SK-N-SH (cell line): ENCODE measurements around the gene GABRG3. TPM values are rescaled to one million over a fixed set of nuclear protein-coding genes. Genes with fewer than 3 reads are reported as not detected.

Experiments used
- CTCF ChIA-PET: fragments of 300-600, 350-600 bp; formaldehyde crosslinking; extraction: SDS; loops from one replicate; lab custom pipeline; 2021; lab: Yijun Ruan, JAX
- POLR2A ChIA-PET: fragments of 350-600 bp; sonication (Branson Sonifier 250); formaldehyde crosslinking; extraction: SDS; loops from one replicate; lab custom pipeline; 2020; ENCODE audit warnings: antibody characterized with exemption, inconsistent platforms; lab: Yijun Ruan, JAX
- DNase-seq: peaks from one replicate; pipeline ENCODE4 v3.0.0; 2012
- H2AFZ ChIP-seq: fragments of 200-600 bp; sonication (generic); 2 replicates; pipeline ENCODE4 v1.8.1; 2016; ENCODE audit warnings: antibody characterized with exemption, mild to moderate bottlenecking, low read depth
- H3F3A ChIP-seq: fragments of 200-600 bp; sonication (generic); replicated peaks from 2 replicates; pipeline ENCODE3; 2016; ENCODE audit warnings: antibody characterized with exemption, mild to moderate bottlenecking; ENCODE audit not compliant: insufficient read depth
- H3K27ac ChIP-seq, 2 experiments: fragments of 200-500 bp in 1 of 2; fragments of 200-600 bp in 1 of 2; sonication (Bioruptor generic) in 1 of 2; sonication (generic), shearing (Covaris generic) in 1 of 2; 2 replicates each; pipeline versions ENCODE4 v1.5.1 to v1.6.1; 2014 to 2016; ENCODE audit warnings: low read depth in 2 of 2, inconsistent platforms in 1 of 2, low read length in 1 of 2, mild to moderate bottlenecking in 1 of 2, mixed read lengths in 1 of 2
- H3K27me3 ChIP-seq: fragments of 200-600 bp; sonication (generic), shearing (Covaris generic); 2 replicates; pipeline ENCODE4 v1.6.1; 2016; ENCODE audit warnings: mixed run types; ENCODE audit not compliant: insufficient read depth
- H3K36me3 ChIP-seq, 2 experiments: fragments of 200-500 bp in 1 of 2; fragments of 200-600 bp in 1 of 2; sonication (Bioruptor generic) in 1 of 2; sonication (generic) in 1 of 2; replicated peaks in 1 of 2; 2 replicates each; pipeline versions ENCODE3 to v1.5.1; 2014 to 2016; ENCODE audit warnings: low read length in 1 of 2, mild to moderate bottlenecking in 1 of 2; ENCODE audit not compliant: insufficient read depth in 2 of 2, control insufficient read depth in 1 of 2
- H3K4me1 ChIP-seq, 2 experiments: fragments of 200-500 bp in 1 of 2; fragments of 200-600 bp in 1 of 2; sonication (Bioruptor generic) in 1 of 2; sonication (generic), shearing (Covaris generic) in 1 of 2; 2 replicates each; pipeline versions ENCODE4 v1.5.1 to v1.6.1; 2014 to 2016; ENCODE audit warnings: low read depth in 1 of 2, low read length in 1 of 2, mixed run types in 1 of 2; ENCODE audit not compliant: insufficient read depth in 2 of 2, control insufficient read depth in 1 of 2
- H3K4me2 ChIP-seq: fragments of 200-600 bp; sonication (generic), shearing (Covaris generic); 2 replicates; pipeline ENCODE4 v1.6.1; 2017; ENCODE audit warnings: mixed run types
- H3K4me3 ChIP-seq, 2 experiments: fragments of 200-500 bp in 1 of 2; fragments of 200-600 bp in 1 of 2; sonication (Bioruptor generic) in 1 of 2; sonication (generic), shearing (Covaris generic) in 1 of 2; 2 replicates each; pipeline versions ENCODE4 v1.5.1 to v1.8.1; 2014 to 2016; ENCODE audit warnings: low read depth in 2 of 2, inconsistent platforms in 1 of 2, low read length in 1 of 2, mild to moderate bottlenecking in 1 of 2, mixed read lengths in 1 of 2, moderate library complexity in 1 of 2
- H3K79me2 ChIP-seq: fragments of 200-600 bp; sonication (generic); 2 replicates; pipeline ENCODE4 v1.8.1; 2017; ENCODE audit warnings: mild to moderate bottlenecking; ENCODE audit not compliant: insufficient read depth
- H3K9ac ChIP-seq: fragments of 200-600 bp; sonication (generic); 2 replicates; pipeline ENCODE4 v1.6.1; 2017; ENCODE audit warnings: mixed run types
- H3K9me2 ChIP-seq: fragments of 200-600 bp; sonication (generic); 2 replicates; pipeline ENCODE4 v1.6.1; 2017; ENCODE audit warnings: mixed run types
- H3K9me3 ChIP-seq: fragments of 200-600 bp; sonication (generic); 2 replicates; pipeline ENCODE4 v1.6.1; 2017; ENCODE audit warnings: mixed run types, mild to moderate bottlenecking, moderate library complexity
- H4K20me1 ChIP-seq: fragments of 200-600 bp; sonication (generic); 2 replicates; pipeline ENCODE4 v1.6.1; 2017; ENCODE audit warnings: mild to moderate bottlenecking, mixed run types; ENCODE audit not compliant: insufficient read depth
- CTCF ChIP-seq: fragments of 200-600 bp; sonication (generic); IDR thresholded peaks from 2 replicates; pipeline ENCODE4 v1.6.1; 2017; ENCODE audit warnings: antibody characterized with exemption, mild to moderate bottlenecking, moderate library complexity
- ELF1 ChIP-seq: IDR thresholded peaks from 2 replicates; pipeline ENCODE4 v1.4.0; 2012
- EP300 ChIP-seq, 2 experiments: IDR thresholded peaks; 2 replicates each; pipeline versions ENCODE4 v1.4.0 to v1.6.1; 2012; ENCODE audit warnings: borderline replicate concordance in 1 of 2, low read depth in 1 of 2, low read length in 1 of 2
- JUND ChIP-seq: IDR thresholded peaks from 2 replicates; pipeline ENCODE4 v1.4.0; 2012
- MAX ChIP-seq: IDR thresholded peaks from 2 replicates; pipeline ENCODE4 v1.4.0; 2012; ENCODE audit warnings: low read depth
- PBX3 ChIP-seq: IDR thresholded peaks from 2 replicates; pipeline ENCODE4; 2012
- RAD21 ChIP-seq: IDR thresholded peaks from 2 replicates; pipeline ENCODE4 v1.6.1; 2012; ENCODE audit warnings: mild to moderate bottlenecking, low read length
- REST ChIP-seq: IDR thresholded peaks from 2 replicates; pipeline ENCODE4 v1.6.1; 2012; ENCODE audit warnings: mild to moderate bottlenecking, low read depth, low read length, moderate library complexity
- USF1 ChIP-seq: IDR thresholded peaks from 2 replicates; pipeline ENCODE4 v1.4.0; 2012; ENCODE audit warnings: low read depth, borderline replicate concordance
- USF2 ChIP-seq: fragments of 150-350 bp; IDR thresholded peaks from 2 replicates; pipeline ENCODE4 v1.6.1; 2017; ENCODE audit warnings: antibody characterized with exemption, low read length, low read depth, borderline replicate concordance
- YY1 ChIP-seq: IDR thresholded peaks from 2 replicates; pipeline ENCODE4 v1.4.0; 2012; ENCODE audit warnings: low read depth, mild to moderate bottlenecking
- WGBS: methylation state at CpG from one replicate; pipeline ENCODE4 v1.1.6; 2017; ENCODE audit warnings: low lambda C conversion rate; 5-methylcytosine and 5-hydroxymethylcytosine counted together
- polyA plus RNA-seq, 3 experiments: library from polyadenylated mRNA; depleted of rRNA; stranded (reverse); fragments of >200 nt; gene quantifications; 2 replicates each; pipeline ENCODE4 v1.2.3, GENCODE V29; 2012

GABRG3 gene
- polyA plus RNA-seq, 1 of the 3 experiments (the other 2 are of a cell fraction): not detected

- H3K9me3 ChIP-seq: no peaks in the 10 kb centered on the region
- no peaks in the 10 kb centered on the region for H3K9me2 ChIP-seq
- no peaks in the 10 kb centered on the region for H3K36me3 ChIP-seq
- 28% methylated on average over 3 of the region's 3 CpGs for WGBS
- H4K20me1 ChIP-seq: no peaks in the 10 kb centered on the region
- H2AFZ ChIP-seq: no peak overlapping the region
- no peak overlapping the region for H3K4me2 ChIP-seq
- H3K4me1 ChIP-seq: peaks cover 0 to 14% of the 10 kb centered on the region in 2 experiments; a peak in 1 of 4 replicates
- no peak for DNase-seq
- CTCF ChIA-PET: interaction anchor here (2.7 kb wide), 1 partner anchor 155 kb away, joined by 7 read pairs; no protein-coding TSS in a partner anchor
- no peak overlapping the region for H3K4me3 ChIP-seq
- no peaks in the 10 kb centered on the region for H3K79me2 ChIP-seq
- H3K9ac ChIP-seq: no peak overlapping the region
- POLR2A ChIA-PET: no interaction called here
- no peak for TF ChIP-seq RAD21
- no peak for TF ChIP-seq EP300 (IDR thresholded peaks at IDR 0.05; ENCODE audit: borderline replicate concordance in 1 of 2, low read depth in 1 of 2, low read length in 1 of 2)
- TF ChIP-seq, all 33 proteins: peak for 0
- Histone ChIP-seq H3F3A (no peaks in the 10 kb centered on the region), H3K27me3 (no peaks in the 10 kb centered on the region), H3K27ac (no peak overlapping the region)
Measured at GRCh38 chr15:27214961-27215360, 244.0 kb downstream of the GABRG3 start.

- H3K36me3 ChIP-seq: no peaks in the 10 kb centered on the region
- H3K9me2 ChIP-seq: no peaks in the 10 kb centered on the region
- H3K27ac ChIP-seq: no peak overlapping the region
- no peak overlapping the region for H3K4me2 ChIP-seq
- ChIA-PET POLR2A (no interaction called here), CTCF (no interaction called here)
- WGBS: 49% methylated on average over 8 of the region's 8 CpGs
- H3K9ac ChIP-seq: no peak overlapping the region
- peaks cover 0 to 19% of the 10 kb centered on the region in 2 experiments; a peak in 1 of 4 replicates for H3K4me1 ChIP-seq
- no peaks in the 10 kb centered on the region for H3K9me3 ChIP-seq
- no peak for DNase-seq
- no peaks in the 10 kb centered on the region for H3K79me2 ChIP-seq
- no peaks in the 10 kb centered on the region for H3F3A ChIP-seq
- no peak overlapping the region for H2AFZ ChIP-seq
- no peak overlapping the region for H3K4me3 ChIP-seq
- no peak for TF ChIP-seq PBX3
- no peak for TF ChIP-seq USF2
- TF ChIP-seq EP300 (IDR thresholded peaks at IDR 0.05; ENCODE audit: borderline replicate concordance in 1 of 2, low read depth in 1 of 2, low read length in 1 of 2): no peak
- no peak for TF ChIP-seq USF1
- no peak for TF ChIP-seq JUND
- no peak for TF ChIP-seq MAX
- no peak for TF ChIP-seq ELF1
- no peak for TF ChIP-seq YY1
- no peak for TF ChIP-seq CTCF
- TF ChIP-seq REST: no peak
- TF ChIP-seq RAD21: no peak
- H4K20me1 ChIP-seq: no peaks in the 10 kb centered on the region
- no peaks in the 10 kb centered on the region for H3K27me3 ChIP-seq
Measured at GRCh38 chr15:27218426-27218825, 247.4 kb downstream of the GABRG3 start.
